SU-DHL-6 (cell line): ENCODE data around the gene LYPD6.

Experiments
- EZH2phosphoT487 ChIP-seq: fragments of 200-600 bp; sonication (generic), shearing (Covaris generic); conservative IDR thresholded peaks from 2 replicates; pipeline ENCODE4 v1.6.1; 2018; ENCODE audit warnings: mild to moderate bottlenecking, antibody characterized with exemption, low read length, moderate library complexity, mixed read lengths
- TF ChIP-seq, protein P1 (sequence below): fragments of 200-600 bp; sonication (generic); IDR thresholded peaks from one replicate; pipeline ENCODE4 v1.5.1; 2017; ENCODE audit warnings: antibody characterized with exemption, mild to moderate bottlenecking, low read length, moderate library complexity; ENCODE audit not compliant: insufficient read depth, poor library complexity, severe bottlenecking

GRCh38 chr2:149370061-149370775, 39.8 kb downstream of the LYPD6 start:
- TF ChIP-seq, protein P1, sequence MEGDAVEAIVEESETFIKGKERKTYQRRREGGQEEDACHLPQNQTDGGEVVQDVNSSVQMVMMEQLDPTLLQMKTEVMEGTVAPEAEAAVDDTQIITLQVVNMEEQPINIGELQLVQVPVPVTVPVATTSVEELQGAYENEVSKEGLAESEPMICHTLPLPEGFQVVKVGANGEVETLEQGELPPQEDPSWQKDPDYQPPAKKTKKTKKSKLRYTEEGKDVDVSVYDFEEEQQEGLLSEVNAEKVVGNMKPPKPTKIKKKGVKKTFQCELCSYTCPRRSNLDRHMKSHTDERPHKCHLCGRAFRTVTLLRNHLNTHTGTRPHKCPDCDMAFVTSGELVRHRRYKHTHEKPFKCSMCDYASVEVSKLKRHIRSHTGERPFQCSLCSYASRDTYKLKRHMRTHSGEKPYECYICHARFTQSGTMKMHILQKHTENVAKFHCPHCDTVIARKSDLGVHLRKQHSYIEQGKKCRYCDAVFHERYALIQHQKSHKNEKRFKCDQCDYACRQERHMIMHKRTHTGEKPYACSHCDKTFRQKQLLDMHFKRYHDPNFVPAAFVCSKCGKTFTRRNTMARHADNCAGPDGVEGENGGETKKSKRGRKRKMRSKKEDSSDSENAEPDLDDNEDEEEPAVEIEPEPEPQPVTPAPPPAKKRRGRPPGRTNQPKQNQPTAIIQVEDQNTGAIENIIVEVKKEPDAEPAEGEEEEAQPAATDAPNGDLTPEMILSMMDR, result no peak
- TF ChIP-seq EZH2phosphoT487, result no peak
